IPS-15b (cell line): ENCODE data around the gene GNA15.
"Not testable (repeated sequence)": the region's sequence is repeated elsewhere in the genome, so short reads cannot be mapped to it uniquely, and the experiment has no call there.

ENCODE experiments used
- H3K27me3 ChIP-seq: one replicate; pipeline ENCODE4 v1.6.1; 2013; ENCODE audit warnings: low read length; ENCODE audit not compliant: control insufficient read depth, insufficient read depth
- H3K36me3 ChIP-seq: one replicate; pipeline ENCODE4 v1.6.1; 2013; ENCODE audit warnings: low read length; ENCODE audit not compliant: control insufficient read depth, insufficient read depth
- H3K4me1 ChIP-seq: one replicate; pipeline ENCODE4 v1.6.1; 2013; ENCODE audit warnings: mild to moderate bottlenecking, low read length; ENCODE audit not compliant: control insufficient read depth, insufficient read depth
- H3K4me3 ChIP-seq: one replicate; pipeline ENCODE4 v1.5.1; 2013; ENCODE audit warnings: low read depth, low read length
- H3K9ac ChIP-seq: one replicate; pipeline ENCODE4 v1.6.1; 2013; ENCODE audit warnings: low read depth, mild to moderate bottlenecking, low read length
- H3K9me3 ChIP-seq: one replicate; pipeline ENCODE4 v1.6.1; 2013; ENCODE audit warnings: mild to moderate bottlenecking, low read length; ENCODE audit not compliant: control insufficient read depth, insufficient read depth

The GNA15 gene

GRCh38 chr19:3187662-3188511 lies 52.1 kb downstream of the GNA15 start:
- no peaks in the 10 kb centered on the region for H3K27me3 ChIP-seq
- no peak overlapping the region for H3K9ac ChIP-seq
- no peaks in the 10 kb centered on the region for H3K9me3 ChIP-seq
- no peak overlapping the region for H3K4me3 ChIP-seq
- H3K36me3 ChIP-seq: peaks cover 18% of the 10 kb centered on the region
- H3K4me1 ChIP-seq: peaks cover 3% of the 10 kb centered on the region

GRCh38 chr19:3188627-3189596 lies 53.1 kb downstream of the GNA15 start:
- Histone ChIP-seq H3K9ac (peak overlapping the region; percentile 16), H3K4me1 (peaks cover 3% of the 10 kb centered on the region), H3K4me3 (no peak overlapping the region), H3K27me3 (no peaks in the 10 kb centered on the region), H3K36me3 (peaks cover 24% of the 10 kb centered on the region), H3K9me3 (no peaks in the 10 kb centered on the region)

- H3K9me3 ChIP-seq: no peaks in the 10 kb centered on the region
- H3K4me1 ChIP-seq: peaks cover 3% of the 10 kb centered on the region
- H3K9ac ChIP-seq: no peak overlapping the region
- H3K4me3 ChIP-seq: no peak overlapping the region
- H3K36me3 ChIP-seq: peaks cover 26% of the 10 kb centered on the region
- no peaks in the 10 kb centered on the region for H3K27me3 ChIP-seq
These were observed 54.1 kb downstream of the GNA15 start for GRCh38 chr19:3189702-3190469.

- H3K4me1 ChIP-seq: peaks cover 3% of the 10 kb centered on the region
- H3K9ac ChIP-seq: no peak overlapping the region
- peaks cover 26% of the 10 kb centered on the region for H3K36me3 ChIP-seq
- no peaks in the 10 kb centered on the region for H3K27me3 ChIP-seq
- no peaks in the 10 kb centered on the region for H3K9me3 ChIP-seq
- no peak overlapping the region for H3K4me3 ChIP-seq
These were observed 54.6 kb downstream of the GNA15 start for GRCh38 chr19:3190470-3190770.

- Histone ChIP-seq H3K9me3 (no peaks in the 10 kb centered on the region), H3K4me1 (peaks cover 3% of the 10 kb centered on the region), H3K27me3 (no peaks in the 10 kb centered on the region), H3K9ac (no peak overlapping the region), H3K4me3 (no peak overlapping the region), H3K36me3 (peaks cover 27% of the 10 kb centered on the region)
These were observed 55.3 kb downstream of the GNA15 start for GRCh38 chr19:3190921-3191805.

- H3K4me3 ChIP-seq, H3K4me1 ChIP-seq, H3K9ac ChIP-seq, H3K9me3 ChIP-seq, H3K27me3 ChIP-seq: not testable (repeated sequence)
- peaks cover 31% of the 10 kb centered on the region for H3K36me3 ChIP-seq
These were observed 55.9 kb downstream of the GNA15 start for GRCh38 chr19:3191806-3192104.

- Histone ChIP-seq H3K9ac (no peak overlapping the region), H3K36me3 (peaks cover 34% of the 10 kb centered on the region), H3K27me3 (no peaks in the 10 kb centered on the region), H3K9me3 (no peaks in the 10 kb centered on the region), H3K4me1 (peaks cover under 1% of the 10 kb centered on the region), H3K4me3 (no peak overlapping the region)
These were observed 56.4 kb downstream of the GNA15 start for GRCh38 chr19:3192228-3192635.

- H3K36me3 ChIP-seq: peaks cover 32% of the 10 kb centered on the region
These were observed 56.9 kb downstream of the GNA15 start for GRCh38 chr19:3192684-3193083.

GRCh38 chr19:3193256-3194105 lies 57.6 kb downstream of the GNA15 start:
- Histone ChIP-seq H3K4me1 (no peaks in the 10 kb centered on the region), H3K9ac (no peak overlapping the region), H3K9me3 (no peaks in the 10 kb centered on the region), H3K36me3 (peaks cover 32% of the 10 kb centered on the region), H3K27me3 (no peaks in the 10 kb centered on the region), H3K4me3 (no peak overlapping the region)

More at GRCh38 chr19:3192684-3193083, 56.9 kb downstream of the GNA15 start:
- Histone ChIP-seq H3K27me3 (no peaks in the 10 kb centered on the region), H3K9me3 (no peaks in the 10 kb centered on the region), H3K4me3 (no peak overlapping the region), H3K9ac (no peak overlapping the region), H3K4me1 (no peaks in the 10 kb centered on the region)
